ENCODE data around the gene EDN2. TPM values are rescaled to one million over a fixed set of nuclear protein-coding genes. Genes with fewer than 3 reads are reported as not detected.

EDN2 gene
- total and polyA plus RNA-seq, 2 of the 8 experiments (the other 6 are each of a cell fraction or from before 2014, with no cell fraction given), result 0.32 to 0.39 TPM

DNA sequence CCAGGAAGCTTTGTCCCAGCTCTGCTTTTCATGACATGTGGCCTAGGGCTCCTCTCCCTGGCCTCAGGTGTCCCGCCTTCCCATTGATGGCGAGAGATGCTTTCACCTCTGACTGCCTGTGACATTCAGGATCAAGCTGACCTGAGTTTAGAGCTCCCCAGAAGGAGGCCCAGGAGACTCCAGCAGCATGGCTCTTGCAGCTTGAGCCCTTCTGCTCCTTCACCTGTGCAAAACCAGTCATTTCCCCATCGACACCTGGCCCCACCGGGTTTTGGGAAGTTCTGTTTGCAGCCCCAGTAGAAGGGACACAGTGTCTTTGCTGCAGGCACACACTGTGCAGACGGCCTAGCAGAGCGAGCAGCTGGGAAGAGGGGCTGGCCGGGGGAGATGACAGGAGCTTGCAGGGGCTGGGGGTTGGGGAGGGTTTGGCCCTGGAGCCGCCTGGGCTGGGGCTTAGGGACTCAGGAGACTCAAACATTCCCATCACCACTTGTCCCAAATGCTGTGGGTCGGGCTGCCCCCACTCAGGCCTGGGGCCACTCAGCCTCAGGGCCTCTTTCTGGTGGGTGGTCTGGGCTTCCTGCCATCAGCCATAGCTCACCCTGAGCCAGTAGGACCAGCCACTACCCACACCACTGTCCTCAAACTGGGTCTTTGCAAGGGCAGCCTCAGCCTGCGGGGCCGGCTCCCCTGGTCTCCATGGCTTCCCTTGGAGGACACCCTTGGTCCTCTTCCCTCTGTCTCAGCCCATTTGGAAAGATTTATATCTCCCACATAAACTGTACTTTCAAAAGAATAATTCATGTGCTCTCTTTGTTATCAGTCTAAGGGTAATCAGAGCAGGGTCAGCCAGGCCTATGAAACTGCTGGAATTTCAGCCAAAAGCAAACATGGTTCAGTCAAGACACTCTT lies 3.8 kb upstream of the EDN2 start:
- no peak for FAIRE-seq
- Histone ChIP-seq H3K23me2 (ENCODE audit: low read depth, low read length) (peaks cover 7% of the 10 kb centered on the region; the same call in 1 of the 2 replicates), H3K79me1 (ENCODE audit: low read depth, low read length) (no peaks in the 10 kb centered on the region), H3K4me1 (replicated peaks in 1 of 4; ENCODE audit: control insufficient read depth in 3 of 4, insufficient read depth in 4 of 4, low read length in 3 of 4) (peaks cover 13 to 31% (median 24%) of the 10 kb centered on the region in 4 experiments), H2AK5ac (ENCODE audit: low read depth, low read length) (no peak overlapping the region), H3K27me3 (replicated peaks in 1 of 4; ENCODE audit: control insufficient read depth in 3 of 4, extremely low read depth in 1 of 4, insufficient read depth in 3 of 4, low read length in 3 of 4) (peaks cover 0 to 2% (median 0%) of the 10 kb centered on the region in 4 experiments; a peak in 2 of 7 replicates), H3K18ac (ENCODE audit: extremely low read depth, low read length) (no peak overlapping the region; the same call in 1 of the 2 replicates), H4K5ac (ENCODE audit: insufficient read length, low read depth, low read length) (no peak overlapping the region), H2BK15ac (ENCODE audit: low read length) (no peak overlapping the region), H4K20me1 (replicated peaks in 1 of 2; ENCODE audit: control insufficient read depth in 1 of 2, insufficient read depth in 2 of 2, low read length in 2 of 2) (peaks cover 0 to 1% of the 10 kb centered on the region in 2 experiments), H2BK5ac (ENCODE audit: low read depth, low read length) (no peak overlapping the region), H3K36me3 (ENCODE audit: control insufficient read depth in 2 of 4, insufficient read depth in 4 of 4, low read length in 3 of 4) (no peaks in the 10 kb centered on the region), H2BK20ac (ENCODE audit: low read length) (no peak overlapping the region), H3K27ac (ENCODE audit: low read depth, low read length) (no peak overlapping the region), H4K8ac (ENCODE audit: extremely low read depth, insufficient read depth, low read length) (no peak overlapping the region; the same call in 1 of the 2 replicates), H3K79me2 (ENCODE audit: control insufficient read depth in 1 of 2, insufficient read depth in 2 of 2, low read length in 2 of 2) (no peaks in the 10 kb centered on the region), H3K4me3 (ENCODE audit: extremely low read depth in 1 of 4, insufficient read depth in 2 of 4, low read depth in 3 of 4, low read length in 4 of 4) (no peak overlapping the region), H4K91ac (replicated peaks; ENCODE audit: insufficient read length, low read length) (no peak overlapping the region), H3K14ac (ENCODE audit: insufficient read length) (no peak overlapping the region), H2AFZ (ENCODE audit: low read length) (no peak overlapping the region), H3K56ac (replicated peaks; ENCODE audit: insufficient read length, low read depth, low read length) (no peak overlapping the region), H3K23ac (ENCODE audit: insufficient read length) (no peak overlapping the region), H3K9me3 (ENCODE audit: insufficient read depth in 2 of 2, low read depth in 1 of 2, low read length in 1 of 2) (no peaks in the 10 kb centered on the region), H3K9ac (replicated peaks in 1 of 4; ENCODE audit: extremely low read depth in 1 of 4, low read depth in 3 of 4, low read length in 3 of 4) (no peak overlapping the region), H2BK120ac (replicated peaks; ENCODE audit: low read depth, low read length) (no peak overlapping the region), H3K4me2 (ENCODE audit: insufficient read depth in 1 of 2, low read depth in 2 of 2, low read length in 2 of 2) (no peak overlapping the region), H2BK12ac (ENCODE audit: low read depth, low read length) (peak overlapping the region; percentile 3; the same call in 1 of the 2 replicates), H3K4ac (replicated peaks; ENCODE audit: insufficient read length, low read depth, low read length) (no peak overlapping the region)
- CTCF ChIA-PET (ENCODE audit: partially characterized antibody), result interaction anchor here (0.7 to 14.9 kb wide), 13 partner anchors 8 to 173 kb away, joined by 3 to 205 read pairs (median 4); no protein-coding TSS in a partner anchor
- WGBS, 2 experiments (ENCODE audit: extremely low coverage in 1 of 2, insufficient coverage in 1 of 2, insufficient read length in 1 of 2, insufficient replicate concordance in 2 of 2, low coverage in 1 of 2, low lambda C conversion rate in 2 of 2, missing lambda C conversion rate in 1 of 2), result 94% methylated on average over 9 of the region's 11 CpGs; no CpG with 5 or more reads in 1 of the 2 experiments
- DNase-seq (ENCODE audit: low read depth in 1 of 2, low spot score in 2 of 2), result no peak
- POLR2A ChIA-PET (ENCODE audit: partially characterized antibody), result interaction anchor here (1.2 to 1.6 kb wide), 2 partner anchors 8 to 14 kb away, joined by 5 read pairs; no protein-coding TSS in a partner anchor
- TF ChIP-seq TAF7 (optimal IDR thresholded peaks at IDR 0.05; ENCODE audit: borderline replicate concordance, low read depth, low read length) (no peak), MAFK (IDR thresholded peaks at IDR 0.05; ENCODE audit: low read depth, low read length) (no peak), SP2 (IDR thresholded peaks at IDR 0.05; ENCODE audit: low read length) (no peak), POLR2AphosphoS5 (IDR thresholded peaks at IDR 0.05; ENCODE audit: low read depth, low read length) (no peak), EGR1 (IDR thresholded peaks at IDR 0.05; ENCODE audit: borderline replicate concordance, low read depth, low read length) (no peak), RBBP5 (IDR thresholded peaks at IDR 0.05; ENCODE audit: borderline replicate concordance, low read depth, low read length) (no peak), HDAC2 (IDR thresholded peaks at IDR 0.05; ENCODE audit: borderline replicate concordance in 1 of 2, low read depth in 2 of 2, low read length in 2 of 2) (no peak)
- TF ChIP-seq, protein P1, sequence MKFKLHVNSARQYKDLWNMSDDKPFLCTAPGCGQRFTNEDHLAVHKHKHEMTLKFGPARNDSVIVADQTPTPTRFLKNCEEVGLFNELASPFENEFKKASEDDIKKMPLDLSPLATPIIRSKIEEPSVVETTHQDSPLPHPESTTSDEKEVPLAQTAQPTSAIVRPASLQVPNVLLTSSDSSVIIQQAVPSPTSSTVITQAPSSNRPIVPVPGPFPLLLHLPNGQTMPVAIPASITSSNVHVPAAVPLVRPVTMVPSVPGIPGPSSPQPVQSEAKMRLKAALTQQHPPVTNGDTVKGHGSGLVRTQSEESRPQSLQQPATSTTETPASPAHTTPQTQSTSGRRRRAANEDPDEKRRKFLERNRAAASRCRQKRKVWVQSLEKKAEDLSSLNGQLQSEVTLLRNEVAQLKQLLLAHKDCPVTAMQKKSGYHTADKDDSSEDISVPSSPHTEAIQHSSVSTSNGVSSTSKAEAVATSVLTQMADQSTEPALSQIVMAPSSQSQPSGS (IDR thresholded peaks at IDR 0.05; ENCODE audit: low read length), result no peak
